22Rv1 (cell line): ENCODE data around the gene VASN.

Experiments used
- H3K27ac ChIP-seq: fragments of 450-650 bp; 2 replicates; pipeline ENCODE4 v1.5.1; 2017
- ZFX ChIP-seq: fragments of 450-650 bp; IDR thresholded peaks from 2 replicates; pipeline ENCODE4 v1.6.1; 2017; ENCODE audit warnings: antibody characterized with exemption, borderline replicate concordance
- TF ChIP-seq, protein P1 (sequence below): fragments of 450-650 bp; IDR thresholded peaks from 2 replicates; pipeline ENCODE4 v1.5.1; 2017; ENCODE audit warnings: mild to moderate bottlenecking

The VASN gene

GRCh38 chr16:4376893-4377572 is 5.4 kb downstream of the VASN start:
- H3K27ac ChIP-seq, result no peak overlapping the region
- TF ChIP-seq, protein P1, sequence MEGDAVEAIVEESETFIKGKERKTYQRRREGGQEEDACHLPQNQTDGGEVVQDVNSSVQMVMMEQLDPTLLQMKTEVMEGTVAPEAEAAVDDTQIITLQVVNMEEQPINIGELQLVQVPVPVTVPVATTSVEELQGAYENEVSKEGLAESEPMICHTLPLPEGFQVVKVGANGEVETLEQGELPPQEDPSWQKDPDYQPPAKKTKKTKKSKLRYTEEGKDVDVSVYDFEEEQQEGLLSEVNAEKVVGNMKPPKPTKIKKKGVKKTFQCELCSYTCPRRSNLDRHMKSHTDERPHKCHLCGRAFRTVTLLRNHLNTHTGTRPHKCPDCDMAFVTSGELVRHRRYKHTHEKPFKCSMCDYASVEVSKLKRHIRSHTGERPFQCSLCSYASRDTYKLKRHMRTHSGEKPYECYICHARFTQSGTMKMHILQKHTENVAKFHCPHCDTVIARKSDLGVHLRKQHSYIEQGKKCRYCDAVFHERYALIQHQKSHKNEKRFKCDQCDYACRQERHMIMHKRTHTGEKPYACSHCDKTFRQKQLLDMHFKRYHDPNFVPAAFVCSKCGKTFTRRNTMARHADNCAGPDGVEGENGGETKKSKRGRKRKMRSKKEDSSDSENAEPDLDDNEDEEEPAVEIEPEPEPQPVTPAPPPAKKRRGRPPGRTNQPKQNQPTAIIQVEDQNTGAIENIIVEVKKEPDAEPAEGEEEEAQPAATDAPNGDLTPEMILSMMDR, result no peak
- no peak for TF ChIP-seq ZFX

DNA sequence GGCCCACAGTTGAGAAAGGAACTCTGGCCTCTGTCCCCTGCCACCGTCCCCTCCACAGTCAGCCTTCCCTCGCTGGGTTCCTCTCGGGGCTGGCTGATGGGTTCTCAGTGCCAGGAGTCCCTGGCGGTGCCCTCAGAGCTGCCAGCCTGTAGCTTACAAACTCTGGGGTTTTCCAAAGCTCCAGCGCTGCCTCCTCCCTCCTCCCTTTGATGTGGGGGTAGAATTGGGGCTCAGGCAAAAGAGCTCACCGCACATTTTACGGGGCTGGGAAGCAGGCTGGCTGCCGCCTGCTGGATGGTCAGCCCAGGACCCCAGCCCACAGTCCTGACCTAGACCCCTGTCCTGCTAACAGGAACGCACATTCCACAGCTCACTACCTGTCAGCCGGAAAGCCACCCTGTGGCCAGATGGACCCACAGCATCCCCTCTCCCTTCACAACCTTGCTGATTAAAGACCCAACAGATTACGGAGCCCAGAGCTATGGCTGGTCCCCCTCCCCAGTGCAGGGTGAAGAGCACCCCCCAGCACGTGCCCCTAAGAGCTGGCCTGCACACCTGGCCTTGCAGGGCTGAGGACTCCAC is 6.0 kb downstream of the VASN start:
- H3K27ac ChIP-seq, result no peak overlapping the region
- TF ChIP-seq, protein P1, result no peak
- no peak for TF ChIP-seq ZFX

GRCh38 chr16:4378161-4378666 is 6.6 kb downstream of the VASN start:
- H3K27ac ChIP-seq, result no peak overlapping the region
- TF ChIP-seq, protein P1, result no peak
- no peak for TF ChIP-seq ZFX

- no peak overlapping the region for H3K27ac ChIP-seq
- TF ChIP-seq, protein P1, result no peak
These were observed 7.5 kb downstream of the VASN start for GRCh38 chr16:4378999-4379690.

DNA sequence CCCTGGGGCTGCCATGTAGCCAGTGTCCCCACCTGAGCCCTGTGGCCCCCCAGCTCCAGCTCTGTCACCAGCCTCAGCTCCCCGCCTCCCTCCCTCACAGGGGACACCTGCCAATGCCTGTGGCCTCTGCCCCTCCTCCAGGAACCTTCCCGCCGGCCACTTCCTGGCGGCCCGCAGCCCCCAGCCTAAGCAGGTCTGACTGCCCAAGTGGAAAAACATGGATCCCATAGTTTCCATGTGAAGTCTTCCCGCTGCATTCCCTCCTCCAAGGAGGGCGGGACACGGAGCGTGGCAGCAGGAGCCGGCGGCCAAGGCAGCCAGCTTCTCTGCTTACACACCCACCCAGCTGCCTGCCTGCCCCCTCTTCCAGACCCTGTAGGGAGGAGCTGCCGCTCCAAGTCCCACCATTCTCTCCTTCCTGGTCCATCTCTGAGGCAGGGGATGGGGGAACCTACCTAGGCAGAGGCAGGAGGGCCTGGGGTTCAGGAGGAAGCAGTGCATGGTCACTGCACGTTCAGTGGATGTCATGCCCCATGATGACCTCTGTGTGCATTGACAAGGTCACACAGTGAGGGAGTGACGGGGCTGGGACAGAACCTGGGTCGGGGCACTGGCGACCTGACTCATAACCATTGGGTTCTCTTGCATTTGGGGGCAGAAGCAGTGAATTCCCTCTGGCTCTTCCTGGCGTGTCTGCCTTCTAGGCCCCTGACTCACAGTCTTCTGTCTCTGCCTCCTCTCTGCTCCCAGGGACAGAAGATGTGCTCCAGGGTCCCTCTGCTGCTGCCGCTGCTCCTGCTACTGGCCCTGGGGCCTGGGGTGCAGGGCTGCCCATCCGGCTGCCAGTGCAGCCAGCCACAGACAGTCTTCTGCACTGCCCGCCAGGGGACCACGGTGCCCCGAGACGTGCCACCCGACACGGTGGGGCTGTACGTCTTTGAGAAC is 8.7 kb downstream of the VASN start:
- no peak for TF ChIP-seq ZFX
- TF ChIP-seq, protein P1, result no peak
- no peak overlapping the region for H3K27ac ChIP-seq

- TF ChIP-seq ZFX, result no peak
- TF ChIP-seq, protein P1, result no peak
- H3K27ac ChIP-seq, result no peak overlapping the region
These were observed 9.7 kb downstream of the VASN start for GRCh38 chr16:4381072-4381934.
